PFSK-1 (cell line): ENCODE measurements around the gene HYI.

ENCODE experiments used
- FOXP2 ChIP-seq: optimal IDR thresholded peaks from 2 replicates; pipeline ENCODE3; 2011; ENCODE audit warnings: borderline replicate concordance, control low read depth, inconsistent platforms; ENCODE audit not compliant: insufficient read depth; ENCODE audit errors: extremely low read length, extremely low read depth
- POLR2AphosphoS5 ChIP-seq: IDR thresholded peaks from 2 replicates; pipeline ENCODE4 v1.6.1; 2012; ENCODE audit warnings: low read depth, mild to moderate bottlenecking, control low read depth, low read length, moderate library complexity
- REST ChIP-seq, 2 experiments: IDR thresholded peaks; 2 replicates each; pipeline versions ENCODE4 v1.6.1 to v1.8.0; 2011 to 2012; ENCODE audit warnings: low read depth in 2 of 2, low read length in 2 of 2, control low read depth in 1 of 2, inconsistent platforms in 1 of 2, mild to moderate bottlenecking in 1 of 2, moderate library complexity in 1 of 2; ENCODE audit not compliant: insufficient read depth in 1 of 2
- SIN3A ChIP-seq: IDR thresholded peaks from 2 replicates; pipeline ENCODE4 v1.6.1; 2012; ENCODE audit warnings: mild to moderate bottlenecking, low read length, moderate library complexity, borderline replicate concordance; ENCODE audit not compliant: insufficient read depth
- TAF1 ChIP-seq: IDR thresholded peaks from 2 replicates; pipeline ENCODE4 v1.6.1; 2012; ENCODE audit warnings: low read length, control low read depth, borderline replicate concordance; ENCODE audit not compliant: insufficient read depth

Gene HYI

GRCh38 chr1:43435146-43436145 lies 18.3 kb downstream of the HYI start:
- TF ChIP-seq FOXP2: no peak
- TF ChIP-seq POLR2AphosphoS5: no peak
- no peak for TF ChIP-seq REST (IDR thresholded peaks at IDR 0.05; ENCODE audit: insufficient read depth in 1 of 2, low read depth in 2 of 2, low read length in 2 of 2)
- TF ChIP-seq SIN3A: no peak
- TF ChIP-seq TAF1: no peak

- no peak for TF ChIP-seq TAF1
- TF ChIP-seq FOXP2: no peak
- TF ChIP-seq SIN3A: no peak
- no peak for TF ChIP-seq POLR2AphosphoS5
- no peak for TF ChIP-seq REST (IDR thresholded peaks at IDR 0.05; ENCODE audit: insufficient read depth in 1 of 2, low read depth in 2 of 2, low read length in 2 of 2)
Observed at GRCh38 chr1:43434256-43434655, 19.5 kb downstream of the HYI start.

GRCh38 chr1:43432907-43433306 lies 20.8 kb downstream of the HYI start:
- TF ChIP-seq POLR2AphosphoS5 (no peak), TAF1 (no peak), REST (IDR thresholded peaks at IDR 0.05; ENCODE audit: insufficient read depth in 1 of 2, low read depth in 2 of 2, low read length in 2 of 2) (no peak), FOXP2 (no peak), SIN3A (no peak)

- TF ChIP-seq TAF1 (no peak), FOXP2 (no peak), SIN3A (no peak), POLR2AphosphoS5 (no peak), REST (IDR thresholded peaks at IDR 0.05; ENCODE audit: insufficient read depth in 1 of 2, low read depth in 2 of 2, low read length in 2 of 2) (no peak)
Observed at GRCh38 chr1:43432171-43432860, 21.4 kb downstream of the HYI start.
